Prostate gland (tissue), 2 donors: ENCODE measurements around the gene ANKRD23.

Experiments
- POLR2A ChIP-seq: fragments of 450-650 bp; IDR thresholded peaks from one replicate; pipeline ENCODE4 v1.6.1; 2016; ENCODE audit warnings: antibody characterized with exemption, mild to moderate bottlenecking
- TF ChIP-seq, protein P1 (sequence below), 4 experiments: fragments of 200-600 bp in 2 of 4; fragments of 450-650 bp in 2 of 4; sonication (generic) in 2 of 4; IDR thresholded peaks; 1 replicate in 3 of 4; 2 replicates in 1 of 4; pipeline ENCODE4 v1.5.1; 2016 to 2019; ENCODE audit warnings: antibody characterized with exemption in 4 of 4, mild to moderate bottlenecking in 2 of 4, moderate library complexity in 2 of 4

GRCh38 chr2:96878796-96879544 lies 35.1 kb upstream of the ANKRD23 start:
- TF ChIP-seq POLR2A: no peak
- TF ChIP-seq, protein P1, sequence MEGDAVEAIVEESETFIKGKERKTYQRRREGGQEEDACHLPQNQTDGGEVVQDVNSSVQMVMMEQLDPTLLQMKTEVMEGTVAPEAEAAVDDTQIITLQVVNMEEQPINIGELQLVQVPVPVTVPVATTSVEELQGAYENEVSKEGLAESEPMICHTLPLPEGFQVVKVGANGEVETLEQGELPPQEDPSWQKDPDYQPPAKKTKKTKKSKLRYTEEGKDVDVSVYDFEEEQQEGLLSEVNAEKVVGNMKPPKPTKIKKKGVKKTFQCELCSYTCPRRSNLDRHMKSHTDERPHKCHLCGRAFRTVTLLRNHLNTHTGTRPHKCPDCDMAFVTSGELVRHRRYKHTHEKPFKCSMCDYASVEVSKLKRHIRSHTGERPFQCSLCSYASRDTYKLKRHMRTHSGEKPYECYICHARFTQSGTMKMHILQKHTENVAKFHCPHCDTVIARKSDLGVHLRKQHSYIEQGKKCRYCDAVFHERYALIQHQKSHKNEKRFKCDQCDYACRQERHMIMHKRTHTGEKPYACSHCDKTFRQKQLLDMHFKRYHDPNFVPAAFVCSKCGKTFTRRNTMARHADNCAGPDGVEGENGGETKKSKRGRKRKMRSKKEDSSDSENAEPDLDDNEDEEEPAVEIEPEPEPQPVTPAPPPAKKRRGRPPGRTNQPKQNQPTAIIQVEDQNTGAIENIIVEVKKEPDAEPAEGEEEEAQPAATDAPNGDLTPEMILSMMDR (IDR thresholded peaks at IDR 0.05): no peak
